Stimulated activated CD8-positive, alpha-beta memory T cell treated with anti-CD3 and anti-CD28 coated beads, Interleukin-15, amount 100 ng/mL, for 1 hour (primary cell): ENCODE results near the gene PUM1.
"Not testable (repeated sequence)": the region's sequence is repeated elsewhere in the genome, so short reads cannot be mapped to it uniquely, and the experiment has no call there.

Source experiments
- DNase-seq: peaks from one replicate; pipeline ENCODE4 v3.0.0-alpha.2; 2020; ENCODE audit warnings: low read depth

Gene PUM1

GRCh38 chr1:30964706-30965105 lies 100.8 kb downstream of the PUM1 start:
- DNase-seq: no peak

GRCh38 chr1:30962609-30963508 lies 102.7 kb downstream of the PUM1 start:
- no peak for DNase-seq

- DNase-seq: no peak
These were observed 107.8 kb downstream of the PUM1 start for GRCh38 chr1:30957560-30958222.

- DNase-seq: no peak
These were observed 110.0 kb downstream of the PUM1 start for GRCh38 chr1:30955448-30956015.

- no peak for DNase-seq
These were observed 111.8 kb downstream of the PUM1 start for GRCh38 chr1:30953685-30954084.

GRCh38 chr1:30952098-30952497 lies 113.4 kb downstream of the PUM1 start:
- DNase-seq: no peak

- DNase-seq: no peak
These were observed 114.8 kb downstream of the PUM1 start for GRCh38 chr1:30950700-30951099.

- no peak for DNase-seq
These were observed 115.5 kb downstream of the PUM1 start for GRCh38 chr1:30950053-30950452.

GRCh38 chr1:30949487-30949838 lies 116.1 kb downstream of the PUM1 start:
- DNase-seq: not testable (repeated sequence)

- DNase-seq: not testable (repeated sequence)
These were observed 116.6 kb downstream of the PUM1 start for GRCh38 chr1:30948813-30949486.

GRCh38 chr1:30948278-30948677 lies 117.2 kb downstream of the PUM1 start:
- DNase-seq: no peak

GRCh38 chr1:30947212-30947611 lies 118.3 kb downstream of the PUM1 start:
- DNase-seq: no peak

- DNase-seq: no peak
These were observed 123.1 kb downstream of the PUM1 start for GRCh38 chr1:30942326-30942963.

- no peak for DNase-seq
These were observed 125.0 kb downstream of the PUM1 start for GRCh38 chr1:30940541-30940940.

- no peak for DNase-seq
These were observed 128.9 kb downstream of the PUM1 start for GRCh38 chr1:30936541-30937171.

GRCh38 chr1:30935758-30936157 lies 129.8 kb downstream of the PUM1 start:
- DNase-seq: not testable (repeated sequence)

GRCh38 chr1:30934613-30935012 lies 130.9 kb downstream of the PUM1 start:
- DNase-seq: no peak

GRCh38 chr1:30933874-30934252 lies 131.7 kb downstream of the PUM1 start:
- DNase-seq: no peak

GRCh38 chr1:30930631-30931173 lies 134.8 kb downstream of the PUM1 start:
- no peak for DNase-seq

GRCh38 chr1:30929944-30930525 lies 135.5 kb downstream of the PUM1 start:
- DNase-seq: no peak
